Kidney (tissue), 14 donors: ENCODE results near the gene ITGBL1. TPM values are rescaled to one million over a fixed set of nuclear protein-coding genes. Genes with fewer than 3 reads are reported as not detected.

Source experiments
- DNase-seq, 5 donors: peaks; one replicate each; pipeline ENCODE4 v3.0.0-alpha.2; 2013 to 2020
- FAIRE-seq: peaks from 2 replicates; lab custom pipeline; 2012; peaks lifted over from hg19 to GRCh38; lab: Jason Lieb, UNC
- H3K27ac ChIP-seq, 2 donors: one replicate each; pipeline ENCODE4 v1.7.0; 2013; ENCODE audit warnings: low read depth in 2 of 2, low read length in 2 of 2, inconsistent platforms in 1 of 2
- H3K27me3 ChIP-seq: one replicate; pipeline ENCODE4 v1.7.1; 2013; ENCODE audit warnings: low read length, inconsistent platforms; ENCODE audit not compliant: control insufficient read depth, insufficient read depth
- H3K36me3 ChIP-seq, 3 donors: one replicate each; pipeline versions ENCODE4 v1.7.0 to v1.7.1; 2013; ENCODE audit warnings: low read length in 3 of 3, control low read depth in 1 of 3, inconsistent platforms in 1 of 3; ENCODE audit not compliant: insufficient read depth in 3 of 3, control insufficient read depth in 2 of 3
- H3K4me1 ChIP-seq, 3 donors: one replicate each; pipeline versions ENCODE4 v1.7.0 to v1.7.1; 2013; ENCODE audit warnings: low read length in 3 of 3, inconsistent platforms in 1 of 3, low read depth in 1 of 3; ENCODE audit not compliant: control insufficient read depth in 2 of 3, insufficient read depth in 2 of 3
- H3K4me3 ChIP-seq, 3 donors: one replicate each; pipeline versions ENCODE4 v1.7.0 to v1.8.1; 2013; ENCODE audit warnings: low read length in 3 of 3, control low read depth in 1 of 3, inconsistent platforms in 1 of 3
- H3K9ac ChIP-seq, 3 donors: one replicate each; pipeline versions ENCODE4 v1.7.0 to v1.7.1; 2013; ENCODE audit warnings: low read length in 3 of 3, control low read depth in 1 of 3, inconsistent platforms in 1 of 3
- H3K9me3 ChIP-seq, 3 donors: one replicate each; pipeline versions ENCODE4 v1.7.0 to v1.7.1; 2013; ENCODE audit warnings: low read length in 3 of 3, control low read depth in 1 of 3, inconsistent platforms in 1 of 3; ENCODE audit not compliant: control insufficient read depth in 2 of 3, insufficient read depth in 1 of 3
- intact Hi-C: fragments of 100-400 bp; cut with DNase I; formaldehyde crosslinking; loops from one replicate; pipeline ENCODE4 v1.11.1; 2022
- polyA plus RNA-seq: library from polyadenylated mRNA; stranded (reverse); fragments of 350-450 nt; fragmentation: Illumina TruSeq; extraction: RNeasy Lipid Tissue Mini Kit (QIAGEN cat#74804); gene quantifications from one replicate; pipeline ENCODE4 v1.2.3, GENCODE V29; 2014; ENCODE audit warnings: low read depth, low replicate concordance; ENCODE audit not compliant: insufficient read depth
- total RNA-seq: library from RNA; stranded (reverse); fragmentation: NEBNext Ultra II Directional; extraction: Animal tissue kit (Norgen Biotek cat#: 25700); gene quantifications from one replicate; pipeline ENCODE4 v1.2.1, GENCODE V29; 2021
- TF ChIP-seq, protein P1 (sequence below): IDR thresholded peaks from 3 replicates; pipeline ENCODE4 v1.5.1; 2012; ENCODE audit warnings: mild to moderate bottlenecking, moderate library complexity, borderline replicate concordance; ENCODE audit not compliant: insufficient read depth; ENCODE audit errors: extremely low read depth
- donor health status: control.
- donor health status: control.
- donor health status: control.
- donor health status: control.
- donor health status: control.
- donor health status: DM: yes; HTN: yes; CAD: no.
- donor health status: Normal renal cell carcinoma (clear cell type).

The ITGBL1 gene
- total and polyA plus RNA-seq, 2 donors from 2014 or later: 1.4 to 7.7 TPM

GRCh38 chr13:101523154-101524131 is 71.0 kb downstream of the ITGBL1 start:
- Histone ChIP-seq H3K27ac (no peak overlapping the region), H3K9ac (no peak overlapping the region), H3K4me1 (no peaks in the 10 kb centered on the region), H3K27me3 (no peaks in the 10 kb centered on the region), H3K4me3 (no peak overlapping the region), H3K36me3 (no peaks in the 10 kb centered on the region), H3K9me3 (no peaks in the 10 kb centered on the region)
- DNase-seq (no peak), FAIRE-seq (no peak)
- intact Hi-C loops: no loop called here
- TF ChIP-seq, protein P1, sequence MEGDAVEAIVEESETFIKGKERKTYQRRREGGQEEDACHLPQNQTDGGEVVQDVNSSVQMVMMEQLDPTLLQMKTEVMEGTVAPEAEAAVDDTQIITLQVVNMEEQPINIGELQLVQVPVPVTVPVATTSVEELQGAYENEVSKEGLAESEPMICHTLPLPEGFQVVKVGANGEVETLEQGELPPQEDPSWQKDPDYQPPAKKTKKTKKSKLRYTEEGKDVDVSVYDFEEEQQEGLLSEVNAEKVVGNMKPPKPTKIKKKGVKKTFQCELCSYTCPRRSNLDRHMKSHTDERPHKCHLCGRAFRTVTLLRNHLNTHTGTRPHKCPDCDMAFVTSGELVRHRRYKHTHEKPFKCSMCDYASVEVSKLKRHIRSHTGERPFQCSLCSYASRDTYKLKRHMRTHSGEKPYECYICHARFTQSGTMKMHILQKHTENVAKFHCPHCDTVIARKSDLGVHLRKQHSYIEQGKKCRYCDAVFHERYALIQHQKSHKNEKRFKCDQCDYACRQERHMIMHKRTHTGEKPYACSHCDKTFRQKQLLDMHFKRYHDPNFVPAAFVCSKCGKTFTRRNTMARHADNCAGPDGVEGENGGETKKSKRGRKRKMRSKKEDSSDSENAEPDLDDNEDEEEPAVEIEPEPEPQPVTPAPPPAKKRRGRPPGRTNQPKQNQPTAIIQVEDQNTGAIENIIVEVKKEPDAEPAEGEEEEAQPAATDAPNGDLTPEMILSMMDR: no peak

- H3K9me3 ChIP-seq: no peaks in the 10 kb centered on the region
- intact Hi-C loops: no loop called here
- H3K27ac ChIP-seq: no peak overlapping the region
- DNase-seq (no peak), FAIRE-seq (no peak)
- H3K9ac ChIP-seq: no peak overlapping the region
- H3K4me1 ChIP-seq: no peaks in the 10 kb centered on the region
- no peak overlapping the region for H3K4me3 ChIP-seq
- no peaks in the 10 kb centered on the region for H3K36me3 ChIP-seq
- TF ChIP-seq, protein P1: no peak
- no peaks in the 10 kb centered on the region for H3K27me3 ChIP-seq
These were observed 74.7 kb downstream of the ITGBL1 start for GRCh38 chr13:101527130-101527529.

DNA sequence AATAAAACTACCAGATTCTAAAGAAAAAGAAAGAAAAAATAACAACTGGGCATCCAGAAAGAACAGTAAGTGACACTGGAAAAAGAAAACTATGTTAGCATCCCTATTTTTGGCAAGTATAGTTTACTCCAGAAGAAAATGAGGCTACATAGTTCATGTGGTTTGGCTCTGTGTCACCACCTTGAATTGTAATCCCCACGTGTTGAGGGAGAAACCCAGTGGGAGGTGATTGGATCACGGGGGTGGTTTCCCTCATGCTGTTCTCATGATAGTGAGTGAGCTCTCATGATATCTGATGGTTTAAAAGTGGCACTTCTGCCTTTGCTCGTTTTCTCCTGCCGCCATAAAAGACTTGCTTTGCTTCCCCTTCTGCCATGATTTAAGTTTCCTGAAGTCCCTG is 76.9 kb downstream of the ITGBL1 start:
- no peaks in the 10 kb centered on the region for H3K4me1 ChIP-seq
- H3K36me3 ChIP-seq: no peaks in the 10 kb centered on the region
- H3K27me3 ChIP-seq: no peaks in the 10 kb centered on the region
- no peak overlapping the region for H3K27ac ChIP-seq
- no peak for FAIRE-seq
- no peak overlapping the region for H3K4me3 ChIP-seq
- intact Hi-C loops: no loop called here
- TF ChIP-seq, protein P1: no peak
- H3K9me3 ChIP-seq: no peaks in the 10 kb centered on the region
- DNase-seq: no peak
- H3K9ac ChIP-seq: no peak overlapping the region
